K562 (cell line): ENCODE measurements around the gene FAM110D. TPM values are rescaled to one million over a fixed set of nuclear protein-coding genes. Genes with fewer than 3 reads are reported as not detected.

Source experiments
- GABPA ChIP-seq: fragments of 200-800 bp; sonication (Bioruptor generic); conservative IDR thresholded peaks from 2 replicates; pipeline ENCODE4 v1.6.1; 2016; ENCODE audit warnings: low read depth, missing genetic modification characterization, missing compliant biosample characterization
- GTF2F1 ChIP-seq: IDR thresholded peaks from 2 replicates; pipeline ENCODE4 v1.6.1; 2011; ENCODE audit warnings: low read depth, low read length, improper control_type of control experiment
- NELFE ChIP-seq: IDR thresholded peaks from 2 replicates; pipeline ENCODE4 v1.6.1; 2011; ENCODE audit warnings: mild to moderate bottlenecking; ENCODE audit not compliant: insufficient read depth, insufficient read length
- PRPF4 ChIP-seq: fragments of 200-400 bp; formaldehyde crosslinking; IDR thresholded peaks from one replicate; pipeline ENCODE4 v1.6.1; 2017; ENCODE audit warnings: low read length, low read depth, mild to moderate bottlenecking; ENCODE audit not compliant: insufficient read depth, poor library complexity, severe bottlenecking
- PURB ChIP-seq: sonication (generic); formaldehyde crosslinking; IDR thresholded peaks from 2 replicates; pipeline ENCODE4 v1.9.0; 2021; ENCODE audit warnings: low read depth, mild to moderate bottlenecking, missing genetic modification reagents
- RBM17 ChIP-seq: fragments of 200-400 bp; formaldehyde crosslinking; IDR thresholded peaks from 2 replicates; pipeline ENCODE4 v1.6.1; 2017; ENCODE audit warnings: low read depth, mild to moderate bottlenecking, low read length, borderline replicate concordance
- STAT5B ChIP-seq: fragments of 250-450 bp; sonication (Bioruptor Pico); IDR thresholded peaks from 2 replicates; pipeline ENCODE4 v1.8.0; 2021; ENCODE audit warnings: mild to moderate bottlenecking, inconsistent platforms
- SUPT5H ChIP-seq: fragments of 450-650 bp; IDR thresholded peaks from 2 replicates; pipeline ENCODE4 v1.6.1; 2016
- TCF7L2 ChIP-seq: fragments of 150-350 bp; IDR thresholded peaks from 2 replicates; pipeline ENCODE4 v1.6.1; 2016; ENCODE audit warnings: low read depth, mild to moderate bottlenecking, low read length, moderate library complexity
- ZFX ChIP-seq: sonication (generic); formaldehyde crosslinking; IDR thresholded peaks from 2 replicates; pipeline ENCODE4 v1.8.0; 2022; ENCODE audit warnings: mild to moderate bottlenecking, missing genetic modification reagents, moderate library complexity
- polyA plus RNA-seq, 8 experiments: library from polyadenylated mRNA; depleted of rRNA in 4 of 8; stranded (reverse) in 5 of 8; unstranded in 3 of 8; fragments of >200 nt; fragmentation: Nextera tagmentation in 2 of 8; fragmentation: Illumina TruSeq in 1 of 8; extraction: Ambion mirVana in 2 of 8; extraction: Trizol in 1 of 8; gene quantifications; 2 replicates each; pipeline versions ENCODE4 v1.2.1 to v1.2.3, GENCODE V29; 2011 to 2014; ENCODE audit warnings: inconsistent platforms in 1 of 8, missing spikeins in 1 of 8
- total RNA-seq, 7 experiments: library from RNA; depleted of rRNA in 6 of 7; stranded (reverse); fragments of >200 nt in 6 of 7; fragmentation: Illumina TruSeq in 2 of 7; extraction: Trizol in 2 of 7; gene quantifications; 2 replicates each; pipeline versions ENCODE4 v1.2.1 to v1.2.3, GENCODE V29; 2011 to 2021; ENCODE audit warnings: low replicate concordance in 1 of 7
- TF ChIP-seq, protein P1 (sequence below): fragments of 450-650 bp; IDR thresholded peaks from 2 replicates; pipeline ENCODE4 v1.6.1; 2016; ENCODE audit warnings: mild to moderate bottlenecking, moderate library complexity
- TF ChIP-seq, protein P2 (sequence below): fragments of 450-650 bp; IDR thresholded peaks from 2 replicates; pipeline ENCODE4 v1.6.1; 2017; ENCODE audit warnings: antibody characterized with exemption, mild to moderate bottlenecking

Gene FAM110D
- total and polyA plus RNA-seq, 9 of the 15 experiments (the other 6 are each of a cell fraction or from before 2014, with no cell fraction given) = 0.04 to 1.1 (median 0.33) TPM

DNA sequence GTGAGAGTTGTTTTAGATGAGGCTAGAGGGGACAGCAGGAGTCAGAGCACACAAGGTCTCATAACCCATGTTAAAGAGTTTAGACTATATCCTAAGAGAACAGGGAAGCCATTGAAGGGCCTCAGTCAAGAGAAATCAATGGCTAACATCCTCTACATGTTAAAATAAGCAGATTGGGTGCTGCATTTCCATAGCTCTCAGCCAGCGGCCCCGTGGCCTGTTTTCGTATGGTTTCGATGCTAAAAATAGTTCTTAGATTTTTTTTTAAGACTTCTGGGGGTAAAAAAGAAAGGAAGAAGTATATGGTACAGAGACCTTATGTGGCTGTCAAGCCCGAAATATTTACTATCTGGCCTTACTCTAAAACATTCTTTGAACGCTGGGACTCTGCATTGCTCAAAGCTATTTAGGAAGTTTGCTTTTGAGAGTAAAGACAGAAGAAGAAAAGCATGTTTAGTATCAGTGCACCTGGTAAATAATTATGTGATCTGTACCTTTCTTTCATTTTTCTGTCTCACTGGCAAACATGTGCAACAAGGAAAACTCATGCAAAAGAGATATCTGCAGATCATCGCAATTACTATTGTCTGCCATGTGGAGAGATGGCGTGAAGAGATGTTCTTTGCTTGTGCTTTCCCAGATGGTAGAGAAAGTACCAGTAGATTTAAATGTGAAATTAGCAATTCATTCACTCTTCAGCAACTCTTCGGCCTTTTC is 38.8 kb upstream of the FAM110D start (continued):
- TF ChIP-seq, protein P1, sequence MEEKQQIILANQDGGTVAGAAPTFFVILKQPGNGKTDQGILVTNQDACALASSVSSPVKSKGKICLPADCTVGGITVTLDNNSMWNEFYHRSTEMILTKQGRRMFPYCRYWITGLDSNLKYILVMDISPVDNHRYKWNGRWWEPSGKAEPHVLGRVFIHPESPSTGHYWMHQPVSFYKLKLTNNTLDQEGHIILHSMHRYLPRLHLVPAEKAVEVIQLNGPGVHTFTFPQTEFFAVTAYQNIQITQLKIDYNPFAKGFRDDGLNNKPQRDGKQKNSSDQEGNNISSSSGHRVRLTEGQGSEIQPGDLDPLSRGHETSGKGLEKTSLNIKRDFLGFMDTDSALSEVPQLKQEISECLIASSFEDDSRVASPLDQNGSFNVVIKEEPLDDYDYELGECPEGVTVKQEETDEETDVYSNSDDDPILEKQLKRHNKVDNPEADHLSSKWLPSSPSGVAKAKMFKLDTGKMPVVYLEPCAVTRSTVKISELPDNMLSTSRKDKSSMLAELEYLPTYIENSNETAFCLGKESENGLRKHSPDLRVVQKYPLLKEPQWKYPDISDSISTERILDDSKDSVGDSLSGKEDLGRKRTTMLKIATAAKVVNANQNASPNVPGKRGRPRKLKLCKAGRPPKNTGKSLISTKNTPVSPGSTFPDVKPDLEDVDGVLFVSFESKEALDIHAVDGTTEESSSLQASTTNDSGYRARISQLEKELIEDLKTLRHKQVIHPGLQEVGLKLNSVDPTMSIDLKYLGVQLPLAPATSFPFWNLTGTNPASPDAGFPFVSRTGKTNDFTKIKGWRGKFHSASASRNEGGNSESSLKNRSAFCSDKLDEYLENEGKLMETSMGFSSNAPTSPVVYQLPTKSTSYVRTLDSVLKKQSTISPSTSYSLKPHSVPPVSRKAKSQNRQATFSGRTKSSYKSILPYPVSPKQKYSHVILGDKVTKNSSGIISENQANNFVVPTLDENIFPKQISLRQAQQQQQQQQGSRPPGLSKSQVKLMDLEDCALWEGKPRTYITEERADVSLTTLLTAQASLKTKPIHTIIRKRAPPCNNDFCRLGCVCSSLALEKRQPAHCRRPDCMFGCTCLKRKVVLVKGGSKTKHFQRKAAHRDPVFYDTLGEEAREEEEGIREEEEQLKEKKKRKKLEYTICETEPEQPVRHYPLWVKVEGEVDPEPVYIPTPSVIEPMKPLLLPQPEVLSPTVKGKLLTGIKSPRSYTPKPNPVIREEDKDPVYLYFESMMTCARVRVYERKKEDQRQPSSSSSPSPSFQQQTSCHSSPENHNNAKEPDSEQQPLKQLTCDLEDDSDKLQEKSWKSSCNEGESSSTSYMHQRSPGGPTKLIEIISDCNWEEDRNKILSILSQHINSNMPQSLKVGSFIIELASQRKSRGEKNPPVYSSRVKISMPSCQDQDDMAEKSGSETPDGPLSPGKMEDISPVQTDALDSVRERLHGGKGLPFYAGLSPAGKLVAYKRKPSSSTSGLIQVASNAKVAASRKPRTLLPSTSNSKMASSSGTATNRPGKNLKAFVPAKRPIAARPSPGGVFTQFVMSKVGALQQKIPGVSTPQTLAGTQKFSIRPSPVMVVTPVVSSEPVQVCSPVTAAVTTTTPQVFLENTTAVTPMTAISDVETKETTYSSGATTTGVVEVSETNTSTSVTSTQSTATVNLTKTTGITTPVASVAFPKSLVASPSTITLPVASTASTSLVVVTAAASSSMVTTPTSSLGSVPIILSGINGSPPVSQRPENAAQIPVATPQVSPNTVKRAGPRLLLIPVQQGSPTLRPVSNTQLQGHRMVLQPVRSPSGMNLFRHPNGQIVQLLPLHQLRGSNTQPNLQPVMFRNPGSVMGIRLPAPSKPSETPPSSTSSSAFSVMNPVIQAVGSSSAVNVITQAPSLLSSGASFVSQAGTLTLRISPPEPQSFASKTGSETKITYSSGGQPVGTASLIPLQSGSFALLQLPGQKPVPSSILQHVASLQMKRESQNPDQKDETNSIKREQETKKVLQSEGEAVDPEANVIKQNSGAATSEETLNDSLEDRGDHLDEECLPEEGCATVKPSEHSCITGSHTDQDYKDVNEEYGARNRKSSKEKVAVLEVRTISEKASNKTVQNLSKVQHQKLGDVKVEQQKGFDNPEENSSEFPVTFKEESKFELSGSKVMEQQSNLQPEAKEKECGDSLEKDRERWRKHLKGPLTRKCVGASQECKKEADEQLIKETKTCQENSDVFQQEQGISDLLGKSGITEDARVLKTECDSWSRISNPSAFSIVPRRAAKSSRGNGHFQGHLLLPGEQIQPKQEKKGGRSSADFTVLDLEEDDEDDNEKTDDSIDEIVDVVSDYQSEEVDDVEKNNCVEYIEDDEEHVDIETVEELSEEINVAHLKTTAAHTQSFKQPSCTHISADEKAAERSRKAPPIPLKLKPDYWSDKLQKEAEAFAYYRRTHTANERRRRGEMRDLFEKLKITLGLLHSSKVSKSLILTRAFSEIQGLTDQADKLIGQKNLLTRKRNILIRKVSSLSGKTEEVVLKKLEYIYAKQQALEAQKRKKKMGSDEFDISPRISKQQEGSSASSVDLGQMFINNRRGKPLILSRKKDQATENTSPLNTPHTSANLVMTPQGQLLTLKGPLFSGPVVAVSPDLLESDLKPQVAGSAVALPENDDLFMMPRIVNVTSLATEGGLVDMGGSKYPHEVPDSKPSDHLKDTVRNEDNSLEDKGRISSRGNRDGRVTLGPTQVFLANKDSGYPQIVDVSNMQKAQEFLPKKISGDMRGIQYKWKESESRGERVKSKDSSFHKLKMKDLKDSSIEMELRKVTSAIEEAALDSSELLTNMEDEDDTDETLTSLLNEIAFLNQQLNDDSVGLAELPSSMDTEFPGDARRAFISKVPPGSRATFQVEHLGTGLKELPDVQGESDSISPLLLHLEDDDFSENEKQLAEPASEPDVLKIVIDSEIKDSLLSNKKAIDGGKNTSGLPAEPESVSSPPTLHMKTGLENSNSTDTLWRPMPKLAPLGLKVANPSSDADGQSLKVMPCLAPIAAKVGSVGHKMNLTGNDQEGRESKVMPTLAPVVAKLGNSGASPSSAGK = peak; percentile 24; the same call in 1 of the 2 replicates
- TF ChIP-seq STAT5B (CRISPR knock-in tag) = no peak
- TF ChIP-seq GTF2F1 = no peak
- TF ChIP-seq TCF7L2 = no peak
- no peak for TF ChIP-seq NELFE
- TF ChIP-seq PRPF4 = no peak
- peak; percentile 39; the same call in 1 of the 2 replicates for TF ChIP-seq SUPT5H
- no peak for TF ChIP-seq RBM17
- TF ChIP-seq ZFX (CRISPR knock-in tag) = no peak
- TF ChIP-seq PURB (CRISPR knock-in tag) = no peak
- no peak for TF ChIP-seq GABPA
- TF ChIP-seq, protein P2, sequence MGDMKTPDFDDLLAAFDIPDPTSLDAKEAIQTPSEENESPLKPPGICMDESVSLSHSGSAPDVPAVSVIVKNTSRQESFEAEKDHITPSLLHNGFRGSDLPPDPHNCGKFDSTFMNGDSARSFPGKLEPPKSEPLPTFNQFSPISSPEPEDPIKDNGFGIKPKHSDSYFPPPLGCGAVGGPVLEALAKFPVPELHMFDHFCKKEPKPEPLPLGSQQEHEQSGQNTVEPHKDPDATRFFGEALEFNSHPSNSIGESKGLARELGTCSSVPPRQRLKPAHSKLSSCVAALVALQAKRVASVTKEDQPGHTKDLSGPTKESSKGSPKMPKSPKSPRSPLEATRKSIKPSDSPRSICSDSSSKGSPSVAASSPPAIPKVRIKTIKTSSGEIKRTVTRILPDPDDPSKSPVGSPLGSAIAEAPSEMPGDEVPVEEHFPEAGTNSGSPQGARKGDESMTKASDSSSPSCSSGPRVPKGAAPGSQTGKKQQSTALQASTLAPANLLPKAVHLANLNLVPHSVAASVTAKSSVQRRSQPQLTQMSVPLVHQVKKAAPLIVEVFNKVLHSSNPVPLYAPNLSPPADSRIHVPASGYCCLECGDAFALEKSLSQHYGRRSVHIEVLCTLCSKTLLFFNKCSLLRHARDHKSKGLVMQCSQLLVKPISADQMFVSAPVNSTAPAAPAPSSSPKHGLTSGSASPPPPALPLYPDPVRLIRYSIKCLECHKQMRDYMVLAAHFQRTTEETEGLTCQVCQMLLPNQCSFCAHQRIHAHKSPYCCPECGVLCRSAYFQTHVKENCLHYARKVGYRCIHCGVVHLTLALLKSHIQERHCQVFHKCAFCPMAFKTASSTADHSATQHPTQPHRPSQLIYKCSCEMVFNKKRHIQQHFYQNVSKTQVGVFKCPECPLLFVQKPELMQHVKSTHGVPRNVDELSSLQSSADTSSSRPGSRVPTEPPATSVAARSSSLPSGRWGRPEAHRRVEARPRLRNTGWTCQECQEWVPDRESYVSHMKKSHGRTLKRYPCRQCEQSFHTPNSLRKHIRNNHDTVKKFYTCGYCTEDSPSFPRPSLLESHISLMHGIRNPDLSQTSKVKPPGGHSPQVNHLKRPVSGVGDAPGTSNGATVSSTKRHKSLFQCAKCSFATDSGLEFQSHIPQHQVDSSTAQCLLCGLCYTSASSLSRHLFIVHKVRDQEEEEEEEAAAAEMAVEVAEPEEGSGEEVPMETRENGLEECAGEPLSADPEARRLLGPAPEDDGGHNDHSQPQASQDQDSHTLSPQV = 0 out of 2 replicates have a peak, but pooled peaks have one; percentile 60
